HFFc6 (cell line): ENCODE data around the gene TBC1D3B. TPM values are rescaled to one million over a fixed set of nuclear protein-coding genes. Genes with fewer than 3 reads are reported as not detected.

Experiments used
- DNase-seq: peaks from one replicate; pipeline ENCODE4 v3.0.0-alpha.2; 2018
- H3K27ac Mint-ChIP-seq: 2 replicates; pipeline ENCODE4 v1.8.0; 2020; ENCODE audit warnings: mild to moderate bottlenecking, mixed read lengths
- H3K27me3 Mint-ChIP-seq: 2 replicates; pipeline ENCODE4 v1.8.0; 2021; ENCODE audit warnings: mild to moderate bottlenecking, moderate library complexity, mixed read lengths; ENCODE audit not compliant: insufficient read depth
- H3K36me3 Mint-ChIP-seq: 2 replicates; pipeline ENCODE4 v1.8.0; 2021; ENCODE audit warnings: low read depth, mixed read lengths
- H3K4me1 Mint-ChIP-seq: 2 replicates; pipeline ENCODE4 v1.8.0; 2020; ENCODE audit warnings: low read depth, mixed read lengths
- H3K4me3 Mint-ChIP-seq: 2 replicates; pipeline ENCODE4 v1.8.0; 2020; ENCODE audit warnings: mild to moderate bottlenecking, moderate library complexity, mixed read lengths
- H3K9me3 Mint-ChIP-seq: 2 replicates; pipeline ENCODE4 v1.8.0; 2020; ENCODE audit warnings: mild to moderate bottlenecking, mixed read lengths
- total RNA-seq, 6 experiments: library from RNA; stranded (reverse); fragmentation: NEBNext Ultra II Directional; extraction: Animal tissue kit (Norgen Biotek cat#: 25700); gene quantifications; 2 replicates in 1 of 6; 3 replicates in 5 of 6; pipeline ENCODE4 v1.2.3, GENCODE V29; 2021
- TF ChIP-seq, protein P1 (sequence below): fragments of 200-600 bp; sonication (generic); IDR thresholded peaks from 2 replicates; pipeline ENCODE4 v1.5.0; 2021; ENCODE audit warnings: antibody characterized with exemption, mild to moderate bottlenecking

The TBC1D3B gene
- total RNA-seq, 6 experiments from 2014 or later: 0.54 to 1.3 (median 0.80) TPM

DNA sequence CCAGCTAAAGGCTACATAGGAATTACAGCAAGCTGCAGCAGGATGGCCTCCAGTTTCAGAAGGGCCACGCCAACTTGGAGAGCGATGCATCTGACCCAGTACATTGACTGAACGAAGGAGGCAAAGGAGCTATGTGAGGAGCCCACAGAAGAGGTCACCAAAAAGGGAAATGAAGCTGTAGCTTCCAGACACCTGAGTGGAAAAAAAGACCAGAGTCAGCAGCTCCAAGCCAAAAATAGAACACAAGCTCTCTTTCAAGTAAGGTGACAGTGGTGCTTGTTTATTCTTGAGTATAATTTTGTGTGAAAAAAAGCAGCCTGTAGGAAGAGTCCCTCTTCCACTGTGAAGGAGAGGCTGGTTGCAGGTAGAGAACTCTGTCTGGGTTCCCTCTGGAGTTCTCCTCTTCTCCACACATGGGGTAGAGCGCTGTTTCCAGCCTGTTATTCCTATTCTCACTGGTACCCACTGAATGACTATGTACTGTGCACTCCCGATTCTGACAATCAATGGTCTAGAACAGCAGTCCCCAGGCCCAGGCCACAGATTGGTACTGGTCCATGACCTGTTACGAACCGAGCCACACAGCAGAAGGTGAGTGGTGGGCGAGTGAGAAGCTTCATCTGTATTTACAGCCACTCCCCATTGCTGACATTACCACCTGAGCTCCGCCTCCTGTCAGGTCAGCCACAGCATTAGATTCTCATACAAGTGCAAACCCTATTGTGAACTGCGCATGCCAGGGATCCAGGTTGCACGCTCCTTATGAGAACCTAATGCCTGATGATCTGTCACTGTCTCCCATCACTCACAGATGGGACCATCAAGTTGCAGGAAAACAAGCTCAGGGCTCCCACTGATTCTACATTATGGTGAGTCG is 57.7 kb downstream of the TBC1D3B start:
- Mint-ChIP-seq H3K9me3 (peaks cover 23% of the 10 kb centered on the region), H3K4me3 (no peak overlapping the region), H3K27ac (no peak overlapping the region), H3K4me1 (no peaks in the 10 kb centered on the region), H3K27me3 (no peaks in the 10 kb centered on the region; the same call in none of the 2 replicates), H3K36me3 (peaks cover 5% of the 10 kb centered on the region; the same call in 1 of the 2 replicates)
- TF ChIP-seq, protein P1, sequence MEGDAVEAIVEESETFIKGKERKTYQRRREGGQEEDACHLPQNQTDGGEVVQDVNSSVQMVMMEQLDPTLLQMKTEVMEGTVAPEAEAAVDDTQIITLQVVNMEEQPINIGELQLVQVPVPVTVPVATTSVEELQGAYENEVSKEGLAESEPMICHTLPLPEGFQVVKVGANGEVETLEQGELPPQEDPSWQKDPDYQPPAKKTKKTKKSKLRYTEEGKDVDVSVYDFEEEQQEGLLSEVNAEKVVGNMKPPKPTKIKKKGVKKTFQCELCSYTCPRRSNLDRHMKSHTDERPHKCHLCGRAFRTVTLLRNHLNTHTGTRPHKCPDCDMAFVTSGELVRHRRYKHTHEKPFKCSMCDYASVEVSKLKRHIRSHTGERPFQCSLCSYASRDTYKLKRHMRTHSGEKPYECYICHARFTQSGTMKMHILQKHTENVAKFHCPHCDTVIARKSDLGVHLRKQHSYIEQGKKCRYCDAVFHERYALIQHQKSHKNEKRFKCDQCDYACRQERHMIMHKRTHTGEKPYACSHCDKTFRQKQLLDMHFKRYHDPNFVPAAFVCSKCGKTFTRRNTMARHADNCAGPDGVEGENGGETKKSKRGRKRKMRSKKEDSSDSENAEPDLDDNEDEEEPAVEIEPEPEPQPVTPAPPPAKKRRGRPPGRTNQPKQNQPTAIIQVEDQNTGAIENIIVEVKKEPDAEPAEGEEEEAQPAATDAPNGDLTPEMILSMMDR: no peak
- no peak for DNase-seq

DNA sequence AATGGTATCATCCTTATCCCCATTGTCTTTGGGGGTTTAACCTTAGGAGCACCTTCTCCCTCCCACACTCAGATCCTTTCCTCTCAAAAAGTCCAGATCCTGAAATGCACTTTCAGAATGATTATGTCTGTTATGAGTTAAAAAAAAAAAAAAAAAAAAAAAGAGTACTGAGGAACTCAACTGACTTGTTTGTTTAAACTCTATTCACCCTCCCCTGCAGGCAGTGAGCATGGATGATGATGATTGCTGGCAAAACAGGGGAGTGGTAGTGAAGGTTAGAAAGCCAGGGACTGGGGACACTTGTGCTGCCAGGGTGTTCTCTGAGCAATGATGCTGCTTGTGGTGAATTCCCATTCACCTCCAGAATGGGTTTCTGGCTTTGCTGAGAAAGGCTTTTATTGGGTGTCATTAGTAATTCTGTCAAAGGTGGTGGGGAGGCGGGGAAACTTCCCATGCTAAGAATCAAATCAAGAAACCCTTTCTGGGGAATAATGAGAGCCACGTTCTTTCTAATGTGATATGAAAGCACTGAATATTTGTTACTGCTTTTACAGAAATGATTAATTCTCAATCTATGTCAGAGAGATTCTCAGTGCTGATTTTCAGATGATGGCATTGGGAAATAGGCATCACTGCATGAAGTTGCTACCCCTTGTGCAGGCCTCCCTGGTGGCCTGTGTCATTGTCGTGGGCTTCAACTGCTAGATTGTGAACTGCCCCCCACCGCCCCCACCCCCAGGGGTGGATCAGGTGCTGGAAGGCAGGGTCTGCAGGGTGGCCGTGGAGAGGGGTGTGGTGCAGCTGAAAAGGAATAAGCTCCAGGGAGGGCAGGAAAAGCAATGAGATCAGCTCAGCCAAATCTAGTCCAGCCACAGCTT is 58.7 kb downstream of the TBC1D3B start:
- H3K27me3 Mint-ChIP-seq: no peaks in the 10 kb centered on the region; the same call in none of the 2 replicates
- H3K9me3 Mint-ChIP-seq: peaks cover 30% of the 10 kb centered on the region
- DNase-seq: no peak
- H3K36me3 Mint-ChIP-seq: peaks cover 5% of the 10 kb centered on the region; the same call in 1 of the 2 replicates
- TF ChIP-seq, protein P1: no peak
- no peaks in the 10 kb centered on the region for H3K4me1 Mint-ChIP-seq
- no peak overlapping the region for H3K27ac Mint-ChIP-seq
- no peak overlapping the region for H3K4me3 Mint-ChIP-seq

Other genes starting within 250 kb of the TBC1D3B start
- under 1 TPM in 4 of 6 experiments, not detected in 2; 0.23 to 0.76 (median 0.53) TPM for gene RDM1, start 245.9 kb downstream of the TBC1D3B start, total RNA-seq
- gene LYZL6, start 232.9 kb downstream of the TBC1D3B start, total RNA-seq: not detected
- gene CCL16, start 195.1 kb downstream of the TBC1D3B start, total RNA-seq: not detected
- not detected for gene CCL14, start 189.9 kb downstream of the TBC1D3B start, total RNA-seq
- gene CCL15, start 175.1 kb downstream of the TBC1D3B start, total RNA-seq: not detected
- gene CCL23, start 158.7 kb downstream of the TBC1D3B start, total RNA-seq: not detected
- gene CCL18, start 112.4 kb downstream of the TBC1D3B start, total RNA-seq: not detected
- gene CCL3, start 86.5 kb downstream of the TBC1D3B start, total RNA-seq: not detected
- gene CCL4, start 72.8 kb downstream of the TBC1D3B start, total RNA-seq: not detected
- gene CCL3L1, start 20.1 kb upstream of the TBC1D3B start, total RNA-seq: under 1 TPM in 5 of 6 experiments, not detected in 1; 0.17 to 0.66 (median 0.46) TPM
- not detected for gene CCL4L2, start 34.4 kb upstream of the TBC1D3B start, total RNA-seq
- gene TBC1D3I, start 87.9 kb upstream of the TBC1D3B start, total RNA-seq: under 1 TPM in 2 of 6 experiments, not detected in 4; 0.24 to 0.28 TPM
- gene TBC1D3G, start 147.2 kb upstream of the TBC1D3B start, total RNA-seq: not detected
- not detected for gene TBC1D3H, start 211.8 kb upstream of the TBC1D3B start, total RNA-seq